OCI-LY7 (cell line): ENCODE measurements around the gene ABCD3. TPM values are rescaled to one million over a fixed set of nuclear protein-coding genes. Genes with fewer than 3 reads are reported as not detected.

ENCODE experiments used
- BruUV-seq: library from RNA; stranded (reverse); fragments of 400-500 nt; replicated peaks from 2 replicates; lab custom pipeline; 2021; lab: Mats Ljungman, UMichigan
- CTCF ChIA-PET: fragments of 300-600 bp; sonication (Branson Sonifier 250); formaldehyde crosslinking; loops from one replicate; lab custom pipeline; 2022; ENCODE audit warnings: antibody characterized with exemption; ENCODE audit not compliant: unreplicated experiment; lab: Charles Lee
- POLR2A ChIA-PET: fragments of 300-600 bp; sonication (Branson Sonifier 250); formaldehyde crosslinking; loops from one replicate; lab custom pipeline; 2022; ENCODE audit warnings: antibody characterized with exemption; lab: Charles Lee
- DNase-seq: peaks from one replicate; pipeline ENCODE4 v3.0.0-alpha.2; 2015; ENCODE audit warnings: low spot score
- H2AFZ ChIP-seq: fragments of 200-600 bp; sonication (generic), shearing (Covaris generic); 2 replicates; pipeline ENCODE4 v1.6.1; 2014; ENCODE audit warnings: mild to moderate bottlenecking, antibody characterized with exemption, low read length, moderate library complexity
- H3K27ac ChIP-seq: fragments of 200-600 bp; sonication (generic); 2 replicates; pipeline ENCODE4 v1.5.1; 2014; ENCODE audit warnings: mixed run types, low read depth, mild to moderate bottlenecking, moderate library complexity, low read length, inconsistent platforms; ENCODE audit not compliant: poor library complexity, severe bottlenecking
- H3K36me3 ChIP-seq: fragments of 200-600 bp; sonication (generic); 2 replicates; pipeline ENCODE4 v1.6.1; 2014; ENCODE audit warnings: mild to moderate bottlenecking, antibody characterized with exemption, low read length, moderate library complexity, mixed read lengths; ENCODE audit not compliant: insufficient read depth
- H3K4me1 ChIP-seq: fragments of 200-600 bp; sonication (generic); 2 replicates; pipeline ENCODE4 v1.5.1; 2014; ENCODE audit warnings: mild to moderate bottlenecking, low read length; ENCODE audit not compliant: insufficient read depth, poor library complexity, severe bottlenecking
- H3K4me2 ChIP-seq: fragments of 200-600 bp; sonication (generic); 2 replicates; pipeline ENCODE4 v1.6.1; 2014; ENCODE audit warnings: mild to moderate bottlenecking, low read length
- H3K4me3 ChIP-seq: fragments of 200-600 bp; sonication (generic); 2 replicates; pipeline ENCODE4 v1.5.1; 2014; ENCODE audit warnings: mild to moderate bottlenecking, low read depth, low read length; ENCODE audit not compliant: poor library complexity, severe bottlenecking
- H3K79me2 ChIP-seq: fragments of 200-600 bp; sonication (generic); 2 replicates; pipeline ENCODE4 v1.6.1; 2016; ENCODE audit warnings: low read depth, mild to moderate bottlenecking, low read length, moderate library complexity, mixed read lengths; ENCODE audit not compliant: insufficient read depth
- H3K9me2 ChIP-seq: fragments of 200-600 bp; sonication (generic); 2 replicates; pipeline ENCODE4 v1.6.1; 2016; ENCODE audit warnings: mild to moderate bottlenecking, low read length, mixed read lengths; ENCODE audit not compliant: insufficient read depth
- H3K9me3 ChIP-seq: fragments of 200-600 bp; sonication (generic); 2 replicates; pipeline ENCODE4 v1.6.1; 2014; ENCODE audit warnings: mild to moderate bottlenecking, mixed run types, low read length, mixed read lengths
- H4K20me1 ChIP-seq: fragments of 200-600 bp; sonication (generic); 2 replicates; pipeline ENCODE4 v1.6.1; 2014; ENCODE audit warnings: mild to moderate bottlenecking, antibody characterized with exemption, low read length, moderate library complexity, mixed read lengths; ENCODE audit not compliant: insufficient read depth
- CTCF ChIP-seq: fragments of 200-600 bp; sonication (generic); conservative IDR thresholded peaks from 2 replicates; pipeline ENCODE4 v1.5.1; 2014; ENCODE audit warnings: mild to moderate bottlenecking, antibody characterized with exemption, low read length, moderate library complexity, mixed read lengths
- EZH2phosphoT487 ChIP-seq: fragments of 200-600 bp; sonication (generic); IDR thresholded peaks from 2 replicates; pipeline ENCODE4 v1.6.1; 2018; ENCODE audit warnings: low read depth, borderline replicate concordance, mild to moderate bottlenecking, mixed run types, antibody characterized with exemption, low read length, moderate library complexity, mixed read lengths
- intact Hi-C: fragments of 100-400 bp; cut with micrococcal nuclease; formaldehyde crosslinking; loops from one replicate; pipeline ENCODE4 v1.10.0; 2022; ENCODE audit not compliant: unreplicated experiment
- total RNA-seq, 2 experiments: library from RNA; depleted of rRNA in 1 of 2; stranded (reverse); fragments of >200 nt in 1 of 2; shearing (Covaris generic) in 1 of 2; gene quantifications; 2 replicates each; pipeline ENCODE4 v1.2.3, GENCODE V29; 2014 to 2022

The ABCD3 gene
- total RNA-seq, 2 experiments from 2014 or later = 18.3 to 33.8 TPM

- no TSS peak for BruUV-seq
- H3K36me3 ChIP-seq = no peaks in the 10 kb centered on the region
- no peak overlapping the region for H2AFZ ChIP-seq
- no peaks in the 10 kb centered on the region for H4K20me1 ChIP-seq
- H3K79me2 ChIP-seq = no peaks in the 10 kb centered on the region
- POLR2A ChIA-PET = no interaction called here
- no peaks in the 10 kb centered on the region for H3K4me1 ChIP-seq
- no peaks in the 10 kb centered on the region for H3K9me2 ChIP-seq
- no peak overlapping the region for H3K4me3 ChIP-seq
- no peak for TF ChIP-seq EZH2phosphoT487
- no peak for TF ChIP-seq CTCF
- intact Hi-C loops = no loop called here
- H3K27ac ChIP-seq = no peak overlapping the region
- no peak overlapping the region for H3K4me2 ChIP-seq
- no peak for DNase-seq
- CTCF ChIA-PET = no interaction called here
- H3K9me3 ChIP-seq = no peaks in the 10 kb centered on the region
Observed at GRCh38 chr1:94538243-94538827, 120.1 kb downstream of the ABCD3 start.

GRCh38 chr1:94539496-94539895 lies 121.3 kb downstream of the ABCD3 start:
- Histone ChIP-seq H3K9me3 (no peaks in the 10 kb centered on the region), H3K4me3 (no peak overlapping the region), H3K9me2 (no peaks in the 10 kb centered on the region), H4K20me1 (no peaks in the 10 kb centered on the region), H3K4me1 (no peaks in the 10 kb centered on the region), H3K27ac (no peak overlapping the region), H2AFZ (no peak overlapping the region), H3K79me2 (no peaks in the 10 kb centered on the region), H3K36me3 (no peaks in the 10 kb centered on the region), H3K4me2 (no peak overlapping the region)
- intact Hi-C loops = no loop called here
- TF ChIP-seq EZH2phosphoT487 (no peak), CTCF (no peak)
- no TSS peak for BruUV-seq
- DNase-seq = no peak
- ChIA-PET POLR2A (no interaction called here), CTCF (no interaction called here)

- Histone ChIP-seq H3K9me2 (no peaks in the 10 kb centered on the region), H3K9me3 (no peaks in the 10 kb centered on the region), H3K4me2 (no peak overlapping the region), H3K4me1 (no peaks in the 10 kb centered on the region), H4K20me1 (no peaks in the 10 kb centered on the region), H3K27ac (no peak overlapping the region), H3K79me2 (no peaks in the 10 kb centered on the region), H2AFZ (no peak overlapping the region), H3K36me3 (no peaks in the 10 kb centered on the region), H3K4me3 (no peak overlapping the region)
- DNase-seq = no peak
- intact Hi-C loops = no loop called here
- ChIA-PET POLR2A (no interaction called here), CTCF (no interaction called here)
- no peak for TF ChIP-seq EZH2phosphoT487
- TF ChIP-seq CTCF = no peak
- BruUV-seq = no TSS peak
Observed at GRCh38 chr1:94540440-94541245, 122.5 kb downstream of the ABCD3 start.
